OCI-LY1 (cell line): Measurements from ENCODE around the gene LNP1.
"Not testable (repeated sequence)": the region's sequence is repeated elsewhere in the genome, so short reads cannot be mapped to it uniquely, and the experiment has no call there.

Source experiments
- H2AFZ ChIP-seq: fragments of 200-600 bp; sonication (generic), shearing (Covaris generic); 2 replicates; pipeline ENCODE4 v1.6.0; 2014; ENCODE audit warnings: antibody characterized with exemption, mild to moderate bottlenecking, low read length
- H3F3A ChIP-seq: fragments of 200-600 bp; sonication (generic), shearing (Covaris generic); 2 replicates; pipeline ENCODE4 v1.6.0; 2014; ENCODE audit warnings: mild to moderate bottlenecking, antibody characterized with exemption, low read length, moderate library complexity; ENCODE audit not compliant: insufficient read depth
- H3K27ac ChIP-seq: fragments of 200-600 bp; sonication (generic); 2 replicates; pipeline ENCODE4 v1.5.1; 2014; ENCODE audit warnings: low read length, mixed run types, mild to moderate bottlenecking, low read depth; ENCODE audit not compliant: poor library complexity, severe bottlenecking
- H3K27me3 ChIP-seq: fragments of 200-600 bp; sonication (generic); 2 replicates; pipeline ENCODE4 v1.6.0; 2014; ENCODE audit warnings: antibody characterized with exemption, mild to moderate bottlenecking, low read length, moderate library complexity; ENCODE audit not compliant: insufficient read depth
- H3K36me3 ChIP-seq: fragments of 200-600 bp; sonication (generic); 2 replicates; pipeline ENCODE4 v1.6.1; 2014; ENCODE audit warnings: mild to moderate bottlenecking, antibody characterized with exemption, low read length, moderate library complexity, mixed read lengths; ENCODE audit not compliant: insufficient read depth
- H3K4me1 ChIP-seq: fragments of 200-600 bp; sonication (generic); 2 replicates; pipeline ENCODE4 v1.5.1; 2014; ENCODE audit warnings: mild to moderate bottlenecking, low read length, moderate library complexity; ENCODE audit not compliant: insufficient read depth, severe bottlenecking
- H3K4me2 ChIP-seq: fragments of 200-600 bp; sonication (generic), shearing (Covaris generic); 2 replicates; pipeline ENCODE4 v1.6.1; 2014; ENCODE audit warnings: low read length
- H3K4me3 ChIP-seq: fragments of 200-600 bp; sonication (generic); 2 replicates; pipeline ENCODE4 v1.5.1; 2014; ENCODE audit warnings: low read length, low read depth, mild to moderate bottlenecking, mixed read lengths; ENCODE audit not compliant: poor library complexity, severe bottlenecking
- H3K79me2 ChIP-seq: fragments of 200-600 bp; shearing (Covaris generic); 2 replicates; pipeline ENCODE4 v1.6.1; 2016; ENCODE audit warnings: mixed run types, low read length, mixed read lengths; ENCODE audit not compliant: insufficient read depth
- H3K9ac ChIP-seq: fragments of 200-600 bp; sonication (generic), shearing (Covaris generic); 2 replicates; pipeline ENCODE4 v1.6.1; 2014; ENCODE audit warnings: mild to moderate bottlenecking, low read length, mixed read lengths
- H3K9me2 ChIP-seq: fragments of 200-600 bp; sonication (generic), shearing (Covaris generic); 2 replicates; pipeline ENCODE4 v1.6.1; 2014; ENCODE audit warnings: low read depth, mild to moderate bottlenecking, low read length, mixed read lengths
- H3K9me3 ChIP-seq: fragments of 200-600 bp; shearing (Covaris generic); 2 replicates; pipeline ENCODE4 v1.6.1; 2014; ENCODE audit warnings: low read length, mixed read lengths
- H4K20me1 ChIP-seq: fragments of 200-600 bp; sonication (generic), shearing (Covaris generic); 2 replicates; pipeline ENCODE4 v1.6.0; 2016; ENCODE audit warnings: mild to moderate bottlenecking, low read length; ENCODE audit not compliant: insufficient read depth
- EZH2 ChIP-seq: fragments of 200-600 bp; sonication (generic), shearing (Covaris generic); IDR thresholded peaks from 2 replicates; pipeline ENCODE4 v1.8.0; 2017; ENCODE audit warnings: borderline replicate concordance, mixed run types, mild to moderate bottlenecking, antibody characterized with exemption, low read length, moderate library complexity, mixed read lengths
- TF ChIP-seq, protein P1 (sequence below): fragments of 200-600 bp; sonication (generic), shearing (Covaris generic); IDR thresholded peaks from 2 replicates; pipeline ENCODE4 v1.5.1; 2017; ENCODE audit warnings: mild to moderate bottlenecking, antibody characterized with exemption, low read length, moderate library complexity, mixed read lengths

The LNP1 gene

DNA sequence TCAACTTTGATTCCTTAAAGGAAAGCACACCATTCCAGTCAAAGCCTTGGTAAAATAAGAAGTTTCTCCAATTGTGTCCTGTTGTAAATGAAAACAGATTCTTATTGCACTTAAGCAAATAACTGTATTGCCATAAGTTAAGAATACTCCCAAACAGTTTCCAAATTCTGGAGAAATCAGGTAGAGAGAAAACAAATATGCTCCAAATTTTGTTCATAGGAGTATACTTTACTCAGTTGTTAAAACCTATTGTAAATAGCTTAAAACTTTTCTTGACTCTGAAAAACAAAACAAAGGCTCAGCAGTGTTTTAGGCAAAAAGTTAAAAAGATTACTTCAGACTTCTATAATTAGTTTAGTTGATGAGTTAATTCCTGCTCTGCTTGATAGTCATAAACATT, 42.4 kb downstream of the LNP1 start:
- Histone ChIP-seq H3K27ac (no peak overlapping the region), H3K4me3 (no peak overlapping the region), H2AFZ (no peak overlapping the region), H3K9ac (no peak overlapping the region), H3K27me3 (no peaks in the 10 kb centered on the region), H3K36me3 (no peaks in the 10 kb centered on the region; the same call in 1 of the 2 replicates), H3K79me2 (no peaks in the 10 kb centered on the region), H3K9me2 (no peaks in the 10 kb centered on the region), H4K20me1 (no peaks in the 10 kb centered on the region), H3K4me2 (no peak overlapping the region), H3K9me3 (0 out of 2 replicates have a peak, but pooled peaks cover 4% of the 10 kb centered on the region), H3K4me1 (no peaks in the 10 kb centered on the region), H3F3A (no peaks in the 10 kb centered on the region)
- TF ChIP-seq, protein P1, sequence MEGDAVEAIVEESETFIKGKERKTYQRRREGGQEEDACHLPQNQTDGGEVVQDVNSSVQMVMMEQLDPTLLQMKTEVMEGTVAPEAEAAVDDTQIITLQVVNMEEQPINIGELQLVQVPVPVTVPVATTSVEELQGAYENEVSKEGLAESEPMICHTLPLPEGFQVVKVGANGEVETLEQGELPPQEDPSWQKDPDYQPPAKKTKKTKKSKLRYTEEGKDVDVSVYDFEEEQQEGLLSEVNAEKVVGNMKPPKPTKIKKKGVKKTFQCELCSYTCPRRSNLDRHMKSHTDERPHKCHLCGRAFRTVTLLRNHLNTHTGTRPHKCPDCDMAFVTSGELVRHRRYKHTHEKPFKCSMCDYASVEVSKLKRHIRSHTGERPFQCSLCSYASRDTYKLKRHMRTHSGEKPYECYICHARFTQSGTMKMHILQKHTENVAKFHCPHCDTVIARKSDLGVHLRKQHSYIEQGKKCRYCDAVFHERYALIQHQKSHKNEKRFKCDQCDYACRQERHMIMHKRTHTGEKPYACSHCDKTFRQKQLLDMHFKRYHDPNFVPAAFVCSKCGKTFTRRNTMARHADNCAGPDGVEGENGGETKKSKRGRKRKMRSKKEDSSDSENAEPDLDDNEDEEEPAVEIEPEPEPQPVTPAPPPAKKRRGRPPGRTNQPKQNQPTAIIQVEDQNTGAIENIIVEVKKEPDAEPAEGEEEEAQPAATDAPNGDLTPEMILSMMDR, result no peak
- no peak for TF ChIP-seq EZH2

DNA sequence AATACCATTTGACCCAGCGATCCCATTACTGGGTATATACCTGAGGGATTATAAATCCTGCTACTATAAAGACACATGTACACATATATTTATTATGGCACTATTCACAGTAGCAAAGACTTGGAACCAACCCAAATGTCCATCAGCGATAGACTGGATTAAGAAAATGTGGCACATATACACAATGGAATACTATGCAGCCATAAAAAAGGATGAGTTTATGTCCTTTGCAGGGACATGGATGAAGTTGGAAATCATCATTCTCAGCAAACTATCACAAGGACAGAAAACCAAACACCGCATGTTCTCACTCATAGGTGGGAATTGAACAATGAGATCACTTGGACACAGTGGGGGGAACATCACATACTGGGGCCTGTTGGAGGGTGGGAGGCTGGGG, 45.7 kb downstream of the LNP1 start:
- not testable (repeated sequence) for H3K36me3 ChIP-seq

DNA sequence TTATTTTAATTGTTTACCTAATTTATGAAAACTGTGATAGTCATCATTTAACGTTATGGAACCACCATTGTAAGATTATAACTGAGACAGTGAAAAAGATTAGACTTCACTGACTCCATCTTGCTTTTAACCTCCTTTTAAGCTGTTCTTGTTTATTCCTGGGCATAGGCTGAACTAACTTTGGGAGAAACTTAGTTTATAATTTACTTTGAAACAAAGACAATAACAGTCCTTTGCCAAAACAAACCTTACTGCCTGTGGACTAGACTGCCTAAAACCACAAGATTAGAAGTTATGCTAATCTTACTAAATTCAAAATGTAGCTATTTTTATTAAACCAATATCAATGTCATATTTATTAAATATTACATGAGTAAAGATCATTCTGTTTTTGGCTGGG, 46.7 kb downstream of the LNP1 start:
- H3K4me2 ChIP-seq, result no peak overlapping the region
- no peak for TF ChIP-seq EZH2
- no peak overlapping the region for H3K27ac ChIP-seq
- no peak overlapping the region for H2AFZ ChIP-seq
- no peaks in the 10 kb centered on the region for H3K9me2 ChIP-seq
- H3K9me3 ChIP-seq, result 0 out of 2 replicates have a peak, but pooled peaks cover 4% of the 10 kb centered on the region
- H3K9ac ChIP-seq, result no peak overlapping the region
- no peak overlapping the region for H3K4me3 ChIP-seq
- no peaks in the 10 kb centered on the region for H3K4me1 ChIP-seq
- H3K36me3 ChIP-seq, result no peaks in the 10 kb centered on the region; the same call in 1 of the 2 replicates
- no peaks in the 10 kb centered on the region for H3K27me3 ChIP-seq
- no peaks in the 10 kb centered on the region for H3K79me2 ChIP-seq
- no peaks in the 10 kb centered on the region for H3F3A ChIP-seq
- no peaks in the 10 kb centered on the region for H4K20me1 ChIP-seq

More for the DNA sequence above, 45.7 kb downstream of the LNP1 start:
- not testable (repeated sequence) for H3K27ac ChIP-seq, H3K4me2 ChIP-seq, H3K9ac ChIP-seq, H2AFZ ChIP-seq, H3K9me3 ChIP-seq, H3K4me3 ChIP-seq, H3F3A ChIP-seq, H3K79me2 ChIP-seq, H3K4me1 ChIP-seq, H4K20me1 ChIP-seq, H3K27me3 ChIP-seq, H3K9me2 ChIP-seq

- H3K4me1 ChIP-seq, result no peaks in the 10 kb centered on the region
- no peaks in the 10 kb centered on the region for H4K20me1 ChIP-seq
- no peaks in the 10 kb centered on the region for H3K79me2 ChIP-seq
- H3F3A ChIP-seq, result no peaks in the 10 kb centered on the region
- no peak overlapping the region for H3K9ac ChIP-seq
- H3K4me3 ChIP-seq, result no peak overlapping the region
- no peaks in the 10 kb centered on the region for H3K36me3 ChIP-seq
- H3K4me2 ChIP-seq, result no peak overlapping the region
- no peaks in the 10 kb centered on the region for H3K27me3 ChIP-seq
- no peak overlapping the region for H3K27ac ChIP-seq
- H3K9me2 ChIP-seq, result no peaks in the 10 kb centered on the region
- no peaks in the 10 kb centered on the region for H3K9me3 ChIP-seq
- no peak overlapping the region for H2AFZ ChIP-seq
- TF ChIP-seq, protein P1, result no peak
- no peak for TF ChIP-seq EZH2
Observed at GRCh38 chr3:100449214-100449613, 47.9 kb downstream of the LNP1 start.
